ENCODE measurements around the gene RNF212. TPM values are rescaled to one million over a fixed set of nuclear protein-coding genes. Genes with fewer than 3 reads are reported as not detected.

The RNF212 gene
- 4.4 TPM for total RNA-seq

GRCh38 chr4:1113311-1114009, at the start of gene RNF212:
TSS of gene RNF212 (minus strand) at chr4:1113564. CDS start at chr4:1113464, 100 bp downstream.

Small RNAs within 50 kb of the gene (small RNA-seq; reads per million reads assigned to genes)
- not detected for gene RF00554 (ENCODE audit: low replicate concordance)

Other genes with a start within 250 kb of the RNF212 start
- 75.7 TPM for gene GAK, start 181.2 kb downstream of the RNF212 start, total RNA-seq
- 43.8 TPM for gene TMEM175, start 181.1 kb downstream of the RNF212 start, total RNA-seq
- gene DGKQ, start 140.0 kb downstream of the RNF212 start, total RNA-seq: 9.7 TPM
- 31.6 TPM for gene IDUA, start 126.5 kb downstream of the RNF212 start, total RNA-seq
- gene SLC26A1, start 120.2 kb downstream of the RNF212 start, total RNA-seq: 6.3 TPM
- gene FGFRL1, start 101.9 kb downstream of the RNF212 start, total RNA-seq: 5.3 TPM
- gene SPON2, start 59.0 kb upstream of the RNF212 start, total RNA-seq: 4.7 TPM
- 213 TPM for gene CTBP1, start 135.6 kb upstream of the RNF212 start, total RNA-seq
- 36.0 TPM for gene MAEA, start 176.3 kb upstream of the RNF212 start, total RNA-seq
- gene UVSSA, start 233.6 kb upstream of the RNF212 start, total RNA-seq: 33.5 TPM

Measured in parietal lobe (tissue), 2 donors.